PC-3 (cell line): ENCODE measurements around the gene TPO. TPM values are rescaled to one million over a fixed set of nuclear protein-coding genes. Genes with fewer than 3 reads are reported as not detected.

Experiments used
- ATAC-seq: fragments of 200-7000 bp; cut with Tn5 transposase; 2 replicates; pipeline ENCODE4 v1.9.1; 2020; ENCODE audit warnings: mild to moderate bottlenecking, moderate library complexity
- BruUV-seq: library from RNA; stranded (reverse); fragments of 400-500 nt; replicated peaks from 2 replicates; lab custom pipeline; 2021; lab: Mats Ljungman, UMichigan
- CTCF ChIA-PET: fragments of 300-600 bp; sonication (Branson Sonifier 250); formaldehyde crosslinking; loops from one replicate; lab custom pipeline; 2022; ENCODE audit warnings: antibody characterized with exemption; lab: Charles Lee
- POLR2A ChIA-PET: fragments of 300-600 bp; sonication (Branson Sonifier 250); formaldehyde crosslinking; loops from one replicate; lab custom pipeline; 2022; ENCODE audit warnings: antibody characterized with exemption; ENCODE audit not compliant: unreplicated experiment; lab: Charles Lee
- DNase-seq: peaks from one replicate; pipeline ENCODE4 v3.0.0-alpha.2; 2015
- H2AFZ ChIP-seq: fragments of 300-600 bp; sonication (generic); 2 replicates; pipeline ENCODE4 v1.6.0; 2016; ENCODE audit warnings: antibody characterized with exemption, low read length
- H3F3A ChIP-seq: fragments of 300-600 bp; sonication (generic); one replicate; pipeline ENCODE4 v1.6.0; 2017; ENCODE audit warnings: antibody characterized with exemption, low read length, control low read depth, mild to moderate bottlenecking; ENCODE audit not compliant: unreplicated experiment
- H3K27ac ChIP-seq: fragments of 300-600 bp; sonication (generic); 2 replicates; pipeline ENCODE4 v1.5.1; 2016; ENCODE audit warnings: mild to moderate bottlenecking, low read length
- H3K27me3 ChIP-seq: fragments of 300-600 bp; sonication (generic); 2 replicates; pipeline ENCODE4 v1.6.1; 2016; ENCODE audit warnings: low read length, mixed read lengths
- H3K36me3 ChIP-seq: fragments of 300-600 bp; sonication (generic); 2 replicates; pipeline ENCODE4 v1.6.1; 2016; ENCODE audit warnings: low read depth, mixed run types, low read length, mixed read lengths
- H3K4me1 ChIP-seq: fragments of 300-600 bp; sonication (generic); 2 replicates; pipeline ENCODE4 v1.5.1; 2016; ENCODE audit warnings: low read length; ENCODE audit not compliant: insufficient read depth
- H3K4me2 ChIP-seq: fragments of 300-600 bp; sonication (generic); 2 replicates; pipeline ENCODE4 v1.6.0; 2016; ENCODE audit warnings: low read length
- H3K4me3 ChIP-seq: fragments of 300-600 bp; sonication (generic); 2 replicates; pipeline ENCODE4 v1.5.1; 2016; ENCODE audit warnings: mild to moderate bottlenecking, low read length, mixed read lengths
- H3K79me2 ChIP-seq: fragments of 300-600 bp; sonication (generic); 2 replicates; pipeline ENCODE4 v1.6.1; 2017; ENCODE audit warnings: low read length, mixed read lengths
- H3K9ac ChIP-seq: fragments of 300-600 bp; sonication (generic); 2 replicates; pipeline ENCODE4 v1.6.0; 2016; ENCODE audit warnings: mild to moderate bottlenecking, low read length
- H3K9me2 ChIP-seq: fragments of 300-600 bp; sonication (generic); replicated peaks from 2 replicates; pipeline ENCODE4 v1.6.1; 2016; ENCODE audit warnings: mixed run types, low read length, mixed read lengths
- H3K9me3 ChIP-seq: fragments of 300-600 bp; sonication (generic); 2 replicates; pipeline ENCODE4 v1.6.1; 2016; ENCODE audit warnings: low read length, mixed read lengths
- H4K20me1 ChIP-seq: fragments of 300-600 bp; sonication (generic); 2 replicates; pipeline ENCODE4 v1.6.1; 2016; ENCODE audit warnings: low read length, mixed read lengths
- EZH2 ChIP-seq: fragments of 300-600 bp; sonication (generic); IDR thresholded peaks from one replicate; pipeline ENCODE4 v1.6.1; 2017; ENCODE audit warnings: antibody characterized with exemption, mild to moderate bottlenecking, low read length; ENCODE audit not compliant: unreplicated experiment
- EZH2phosphoT487 ChIP-seq: fragments of 300-600 bp; sonication (generic); IDR thresholded peaks from 2 replicates; pipeline ENCODE4 v1.6.1; 2018; ENCODE audit warnings: mild to moderate bottlenecking, antibody characterized with exemption, low read length, borderline replicate concordance
- intact Hi-C: fragments of 100-400 bp; cut with micrococcal nuclease; formaldehyde crosslinking; loops from 2 replicates; pipeline ENCODE4 v1.9.0; 2023
- total RNA-seq: library from RNA; depleted of rRNA; stranded (reverse); fragments of >200 nt; gene quantifications from 2 replicates; pipeline ENCODE4 v1.2.3, GENCODE V29; 2014
- TF ChIP-seq, protein P1 (sequence below): fragments of 300-600 bp; sonication (generic); conservative IDR thresholded peaks from 2 replicates; pipeline ENCODE4 v1.5.1; 2017; ENCODE audit warnings: antibody characterized with exemption, low read depth, mild to moderate bottlenecking, low read length

The TPO gene
- total RNA-seq, 1 experiment from 2014 or later, result not detected

DNA sequence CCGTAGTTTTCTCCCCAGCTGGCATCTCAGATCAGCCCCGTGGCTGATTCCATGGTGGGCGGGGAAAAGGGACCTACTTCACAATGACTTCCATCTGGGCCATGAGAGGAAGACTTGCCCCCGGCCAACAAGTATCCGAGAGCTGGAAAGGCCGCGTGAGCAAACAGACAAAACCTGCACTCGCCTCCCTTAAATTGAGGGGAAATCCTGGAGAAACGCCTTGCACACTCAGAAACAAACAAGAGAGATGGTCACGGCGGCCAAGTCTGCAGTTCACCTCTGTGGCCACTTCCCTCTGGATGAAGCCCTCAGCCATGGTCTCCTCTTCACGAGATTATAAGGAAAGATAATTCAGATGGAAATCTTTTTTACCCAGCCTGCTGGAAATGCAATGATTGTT lies 39.4 kb upstream of the TPO start:
- Histone ChIP-seq H3K27ac (no peak overlapping the region), H3K9me2 (no peaks in the 10 kb centered on the region), H3K79me2 (no peaks in the 10 kb centered on the region), H4K20me1 (no peaks in the 10 kb centered on the region), H3K36me3 (no peaks in the 10 kb centered on the region), H3F3A (no peaks in the 10 kb centered on the region), H3K4me3 (no peak overlapping the region), H3K27me3 (peaks cover 97% of the 10 kb centered on the region), H3K4me2 (no peak overlapping the region), H3K9me3 (no peaks in the 10 kb centered on the region), H3K4me1 (no peaks in the 10 kb centered on the region), H3K9ac (no peak overlapping the region), H2AFZ (no peak overlapping the region)
- ATAC-seq (no peak), DNase-seq (no peak)
- POLR2A ChIA-PET, result no interaction called here
- intact Hi-C loops, result no loop called here
- TF ChIP-seq EZH2, result no peak
- TF ChIP-seq, protein P1, sequence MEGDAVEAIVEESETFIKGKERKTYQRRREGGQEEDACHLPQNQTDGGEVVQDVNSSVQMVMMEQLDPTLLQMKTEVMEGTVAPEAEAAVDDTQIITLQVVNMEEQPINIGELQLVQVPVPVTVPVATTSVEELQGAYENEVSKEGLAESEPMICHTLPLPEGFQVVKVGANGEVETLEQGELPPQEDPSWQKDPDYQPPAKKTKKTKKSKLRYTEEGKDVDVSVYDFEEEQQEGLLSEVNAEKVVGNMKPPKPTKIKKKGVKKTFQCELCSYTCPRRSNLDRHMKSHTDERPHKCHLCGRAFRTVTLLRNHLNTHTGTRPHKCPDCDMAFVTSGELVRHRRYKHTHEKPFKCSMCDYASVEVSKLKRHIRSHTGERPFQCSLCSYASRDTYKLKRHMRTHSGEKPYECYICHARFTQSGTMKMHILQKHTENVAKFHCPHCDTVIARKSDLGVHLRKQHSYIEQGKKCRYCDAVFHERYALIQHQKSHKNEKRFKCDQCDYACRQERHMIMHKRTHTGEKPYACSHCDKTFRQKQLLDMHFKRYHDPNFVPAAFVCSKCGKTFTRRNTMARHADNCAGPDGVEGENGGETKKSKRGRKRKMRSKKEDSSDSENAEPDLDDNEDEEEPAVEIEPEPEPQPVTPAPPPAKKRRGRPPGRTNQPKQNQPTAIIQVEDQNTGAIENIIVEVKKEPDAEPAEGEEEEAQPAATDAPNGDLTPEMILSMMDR, result no peak
- TF ChIP-seq EZH2phosphoT487, result no peak
- CTCF ChIA-PET, result no interaction called here
- BruUV-seq, result no TSS peak

DNA sequence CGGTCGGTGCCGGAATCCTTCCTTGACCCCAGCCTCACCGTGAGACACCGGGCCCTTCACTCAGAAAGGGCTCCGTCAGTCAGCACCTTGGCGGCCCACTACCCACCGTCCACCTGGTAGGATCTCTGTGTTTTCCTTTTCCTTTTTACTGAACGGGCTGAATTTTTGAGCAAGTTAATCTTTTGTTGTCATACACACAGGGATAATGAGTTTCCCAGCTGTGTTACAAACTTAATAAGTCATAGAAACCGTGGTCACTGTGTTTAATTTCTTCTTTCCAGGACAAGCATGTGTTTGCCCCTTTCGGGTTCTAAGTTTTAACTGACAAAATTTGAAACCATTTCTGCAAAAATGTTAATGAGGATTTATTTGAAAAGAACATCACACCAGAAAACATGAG lies 39.0 kb upstream of the TPO start:
- Histone ChIP-seq H3K9me2 (no peaks in the 10 kb centered on the region), H3K79me2 (no peaks in the 10 kb centered on the region), H2AFZ (no peak overlapping the region), H3K9me3 (no peaks in the 10 kb centered on the region), H3K4me2 (no peak overlapping the region), H3K4me1 (no peaks in the 10 kb centered on the region), H3K4me3 (no peak overlapping the region), H3K36me3 (no peaks in the 10 kb centered on the region), H3K27ac (no peak overlapping the region), H3K27me3 (peaks cover 100% of the 10 kb centered on the region), H3K9ac (no peak overlapping the region), H3F3A (no peaks in the 10 kb centered on the region), H4K20me1 (no peaks in the 10 kb centered on the region)
- ATAC-seq, result no peak
- ChIA-PET POLR2A (no interaction called here), CTCF (no interaction called here)
- TF ChIP-seq EZH2phosphoT487 (no peak), EZH2 (peak; percentile 13)
- TF ChIP-seq, protein P1, result no peak
- DNase-seq, result no peak
- intact Hi-C loops, result no loop called here
- no TSS peak for BruUV-seq

DNA sequence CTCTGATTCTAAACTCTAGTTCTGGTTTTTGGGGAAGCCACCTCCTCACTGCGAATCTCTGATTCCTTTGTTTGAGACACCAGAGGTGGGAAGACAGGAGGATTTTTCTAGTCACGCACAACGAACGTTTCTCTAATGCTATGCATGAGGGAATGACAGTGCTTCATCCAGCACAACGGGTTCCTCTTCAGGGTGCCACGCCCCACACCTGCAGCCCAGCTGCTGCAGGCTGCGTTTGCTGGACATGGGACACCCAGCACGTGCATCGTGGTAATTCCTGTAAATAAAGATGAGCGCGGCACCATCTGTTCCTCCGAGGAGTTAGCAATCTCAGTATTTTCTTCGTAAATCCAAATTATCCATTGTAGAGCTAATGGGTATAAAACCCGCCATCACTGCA lies 37.5 kb upstream of the TPO start:
- H3K4me3 ChIP-seq, result no peak overlapping the region
- no peak overlapping the region for H3K4me2 ChIP-seq
- intact Hi-C loops, result no loop called here
- TF ChIP-seq EZH2phosphoT487 (no peak), EZH2 (no peak)
- TF ChIP-seq, protein P1, result no peak
- H3K4me1 ChIP-seq, result no peaks in the 10 kb centered on the region
- no peak overlapping the region for H3K9ac ChIP-seq
- H4K20me1 ChIP-seq, result no peaks in the 10 kb centered on the region
- H2AFZ ChIP-seq, result no peak overlapping the region
- no peaks in the 10 kb centered on the region for H3K9me2 ChIP-seq
- no peaks in the 10 kb centered on the region for H3F3A ChIP-seq
- DNase-seq, result no peak
- H3K27me3 ChIP-seq, result peaks cover 99% of the 10 kb centered on the region
- ChIA-PET POLR2A (no interaction called here), CTCF (no interaction called here)
- no peak for ATAC-seq
- no peak overlapping the region for H3K27ac ChIP-seq
- H3K9me3 ChIP-seq, result no peaks in the 10 kb centered on the region
- BruUV-seq, result no TSS peak
- H3K36me3 ChIP-seq, result no peaks in the 10 kb centered on the region
- no peaks in the 10 kb centered on the region for H3K79me2 ChIP-seq
